ENCODE measurements around the gene EVL.

Gene EVL

GRCh38 chr14:100126401-100126800 is 61.2 kb downstream of the EVL start:
- DNase-seq (ENCODE audit: low read depth in 3 of 3, low spot score in 1 of 3), result no peak

- no peak for DNase-seq (ENCODE audit: low read depth in 3 of 3, low spot score in 1 of 3)
These were observed 62.7 kb downstream of the EVL start for GRCh38 chr14:100127853-100128455.

DNA sequence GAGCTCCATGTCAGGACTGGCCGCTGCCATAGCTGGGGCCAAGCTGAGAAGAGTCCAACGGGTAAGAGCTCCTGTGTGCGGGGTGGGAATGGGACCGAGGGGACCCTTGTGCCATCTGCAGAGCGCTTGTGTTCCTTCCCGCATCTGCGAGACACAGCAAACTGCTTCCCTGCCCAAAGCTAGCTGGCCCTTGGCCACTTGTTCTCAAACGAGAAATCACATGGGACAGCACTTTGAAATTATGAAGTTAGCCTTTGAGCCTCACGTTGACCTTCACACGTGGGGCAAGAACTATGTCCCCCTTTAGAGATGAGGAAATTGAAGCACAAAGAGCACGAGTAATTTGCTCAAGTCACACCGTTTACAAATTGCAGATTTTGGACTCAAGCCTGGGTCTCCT is 63.5 kb downstream of the EVL start:
- no peak for DNase-seq (ENCODE audit: low read depth in 3 of 3, low spot score in 1 of 3)

GRCh38 chr14:100129161-100129589 is 64.0 kb downstream of the EVL start:
- DNase-seq (ENCODE audit: low read depth in 3 of 3, low spot score in 1 of 3), result no peak

- DNase-seq (ENCODE audit: low read depth in 3 of 3, low spot score in 1 of 3), result no peak
These were observed 65.3 kb downstream of the EVL start for GRCh38 chr14:100130521-100130920.

- DNase-seq (ENCODE audit: low read depth in 3 of 3, low spot score in 1 of 3), result no peak
These were observed 66.0 kb downstream of the EVL start for GRCh38 chr14:100131181-100131580.

GRCh38 chr14:100132161-100132902 is 67.1 kb downstream of the EVL start:
- no peak for DNase-seq (ENCODE audit: low read depth in 3 of 3, low spot score in 1 of 3)

GRCh38 chr14:100132903-100133510 is 67.8 kb downstream of the EVL start:
- DNase-seq (ENCODE audit: low read depth in 3 of 3, low spot score in 1 of 3), result no peak

DNA sequence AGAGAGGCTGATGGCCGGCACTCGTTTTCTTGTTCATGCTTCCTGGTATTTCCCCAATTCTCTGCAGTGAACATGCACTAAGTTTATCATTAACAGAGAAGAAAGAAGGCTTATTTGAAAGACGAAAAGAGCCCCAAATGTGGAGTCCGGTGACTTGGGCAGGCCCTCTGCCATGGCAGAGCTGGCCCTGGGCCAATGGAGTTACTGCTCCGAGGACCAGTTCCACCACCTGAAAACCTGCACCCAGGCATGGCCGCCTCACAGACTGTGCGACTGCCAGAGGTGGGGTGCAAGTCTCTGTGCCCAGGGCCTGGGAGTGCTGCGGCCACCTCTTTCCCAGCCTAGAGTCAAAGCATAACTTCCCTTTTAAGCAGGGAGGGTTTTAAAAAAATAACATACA is 69.4 kb downstream of the EVL start:
- DNase-seq (ENCODE audit: low read depth in 3 of 3, low spot score in 1 of 3), result no peak

DNA sequence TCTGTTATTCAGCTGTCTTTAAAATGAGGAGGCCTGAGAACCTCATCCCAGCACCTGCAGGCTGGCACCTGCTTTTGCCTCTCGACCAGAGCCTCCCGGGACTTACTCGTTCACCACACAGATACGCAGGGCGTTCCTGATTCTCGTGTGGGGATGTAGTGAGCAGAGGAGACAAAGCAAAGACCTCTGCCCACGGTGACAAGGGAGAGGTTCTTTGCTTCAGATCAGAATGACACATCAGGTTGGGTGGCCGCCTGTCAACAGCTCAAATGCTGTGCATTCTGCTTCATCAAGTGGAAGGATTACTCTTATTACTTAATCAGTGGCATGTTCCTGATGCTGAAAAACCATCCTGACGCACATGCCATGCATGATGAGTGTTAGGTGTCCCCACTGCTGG is 69.9 kb downstream of the EVL start:
- DNase-seq (ENCODE audit: low read depth in 3 of 3, low spot score in 1 of 3), result no peak

- no peak for DNase-seq (ENCODE audit: low read depth in 3 of 3, low spot score in 1 of 3)
These were observed 70.6 kb downstream of the EVL start for GRCh38 chr14:100135784-100136183.

DNA sequence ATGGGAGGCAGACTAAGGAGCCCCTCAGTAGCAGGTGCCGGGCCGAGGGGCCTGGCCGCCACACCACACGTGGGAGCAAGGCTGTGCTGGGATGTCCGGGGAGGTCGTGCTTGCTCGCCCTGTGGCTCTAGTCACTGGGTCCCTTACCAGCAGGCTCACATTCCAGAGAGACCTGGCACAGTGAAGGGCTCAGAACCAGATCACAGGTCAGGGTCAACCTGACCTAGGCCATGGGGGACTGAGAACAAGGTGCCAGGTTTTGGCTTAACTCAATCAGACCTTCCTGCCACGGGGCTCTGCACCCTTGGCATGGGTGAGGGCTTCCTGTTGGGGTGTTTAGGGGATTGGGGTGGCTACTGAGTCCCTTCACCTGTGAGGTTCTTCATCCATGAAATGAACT is 72.0 kb downstream of the EVL start:
- DNase-seq (ENCODE audit: low read depth in 3 of 3, low spot score in 1 of 3), result no peak

DNA sequence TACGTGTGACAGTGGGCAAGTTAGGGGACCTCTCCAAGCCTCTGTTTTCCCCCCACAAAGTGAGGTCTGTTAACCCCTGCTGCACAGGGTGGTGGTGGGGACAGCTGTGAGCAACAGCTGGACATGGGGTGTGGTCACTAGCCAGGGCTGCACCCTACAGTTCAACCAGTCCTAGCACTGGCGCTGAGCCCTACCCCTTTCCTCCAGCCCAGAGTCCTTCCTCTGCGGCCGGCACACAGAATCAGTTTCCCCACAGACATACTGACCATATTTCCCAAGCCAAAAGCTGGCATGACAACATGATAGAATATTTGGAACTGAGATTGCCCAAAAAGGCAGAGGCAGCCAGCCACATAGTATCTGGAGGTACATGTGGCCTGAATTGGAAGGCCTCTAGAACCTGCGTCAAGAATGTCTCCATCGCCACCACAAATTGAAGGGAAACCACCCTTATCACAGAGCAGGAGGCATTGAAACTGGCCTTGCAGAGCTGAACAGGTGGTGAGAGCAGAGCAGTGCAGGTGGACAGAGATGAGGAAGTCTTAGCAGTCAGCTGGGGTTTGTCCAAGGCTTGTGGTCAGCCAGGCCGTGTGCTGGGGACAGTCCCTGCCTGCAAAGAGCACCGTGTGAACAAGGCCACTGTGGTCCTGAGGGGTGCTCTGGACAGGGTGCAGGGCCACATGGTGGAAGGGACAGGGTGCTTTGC is 73.0 kb downstream of the EVL start:
- DNase-seq (ENCODE audit: low read depth in 3 of 3, low spot score in 1 of 3), result no peak

GRCh38 chr14:100138955-100139354 is 73.7 kb downstream of the EVL start:
- no peak for DNase-seq (ENCODE audit: low read depth in 3 of 3, low spot score in 1 of 3)

DNA sequence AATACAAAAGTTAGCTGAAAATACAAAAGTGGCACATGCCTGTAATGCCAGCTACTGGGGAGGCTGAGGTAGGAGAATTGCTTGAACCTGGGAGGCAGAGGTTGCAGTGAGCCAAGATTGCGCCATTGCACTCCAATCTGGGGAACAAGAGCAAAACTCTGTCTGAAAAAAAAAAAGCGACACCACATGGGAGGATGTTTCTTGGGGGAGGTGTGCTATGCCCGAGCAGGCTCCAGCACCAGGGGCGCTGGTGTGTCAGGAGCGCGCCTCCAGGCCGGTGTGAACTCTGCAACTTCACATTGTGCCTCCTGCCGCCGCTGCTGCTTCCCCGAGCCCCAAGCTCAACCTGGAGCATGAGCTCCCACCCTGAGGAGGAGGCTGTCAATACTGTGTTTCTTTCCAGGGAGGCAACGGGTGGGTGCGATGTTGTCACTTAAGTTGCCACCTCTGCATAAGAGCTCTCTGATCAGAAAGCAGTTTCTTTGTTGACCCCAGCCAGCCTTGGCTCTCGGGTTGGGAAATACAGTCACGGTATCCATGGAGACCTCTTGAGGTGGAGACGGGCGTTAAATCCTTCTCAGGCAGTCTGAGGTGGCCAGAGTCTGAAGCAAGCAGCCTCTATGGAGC is 75.3 kb downstream of the EVL start:
- no peak for DNase-seq (ENCODE audit: low read depth in 3 of 3, low spot score in 1 of 3)

GRCh38 chr14:100141098-100141497 is 75.9 kb downstream of the EVL start:
- DNase-seq (ENCODE audit: low read depth in 3 of 3, low spot score in 1 of 3), result no peak

GRCh38 chr14:100142073-100143040 is 77.1 kb downstream of the EVL start:
- DNase-seq (ENCODE audit: low read depth in 3 of 3, low spot score in 1 of 3), result no peak

DNA sequence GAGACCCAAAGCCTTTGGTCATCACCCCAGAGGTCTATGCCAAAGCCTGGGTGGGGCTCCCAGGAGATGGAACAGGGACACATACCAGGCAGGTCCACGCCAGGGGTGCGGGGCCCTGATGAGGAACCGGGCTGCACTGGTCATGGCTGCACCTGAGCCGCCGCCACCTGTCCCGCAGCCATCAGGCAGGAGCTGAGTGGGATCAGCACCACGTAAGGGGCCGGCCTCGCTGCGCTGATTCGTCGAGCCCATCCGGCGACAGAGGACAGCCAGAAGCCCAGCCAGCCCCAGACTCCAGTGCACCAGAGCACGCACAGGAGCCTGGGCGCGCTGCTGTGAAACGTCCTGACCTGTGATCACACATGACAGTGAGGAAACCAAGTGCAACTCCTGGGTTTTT is 78.3 kb downstream of the EVL start:
- DNase-seq (ENCODE audit: low read depth in 3 of 3, low spot score in 1 of 3), result no peak

DNA sequence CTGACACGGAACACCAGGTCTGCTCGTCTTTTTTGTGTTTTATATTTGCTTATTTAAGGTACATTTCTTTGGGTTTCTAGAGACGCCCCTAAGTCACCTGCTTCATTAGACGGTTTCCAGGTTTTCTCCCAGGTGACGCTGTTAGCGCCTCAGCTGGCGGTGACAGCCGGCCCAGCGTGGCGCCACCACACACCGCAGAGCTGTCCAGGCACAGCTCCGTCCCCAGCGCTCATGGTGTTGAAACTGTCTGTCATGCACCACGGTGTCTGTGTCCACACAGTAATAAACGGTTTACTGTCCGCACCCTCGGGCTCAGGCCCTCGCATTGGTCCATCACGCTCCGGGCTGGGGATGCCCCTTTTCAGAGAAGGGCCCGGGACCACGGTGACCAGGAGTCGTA is 78.7 kb downstream of the EVL start:
- DNase-seq (ENCODE audit: low read depth in 3 of 3, low spot score in 1 of 3), result no peak

DNA sequence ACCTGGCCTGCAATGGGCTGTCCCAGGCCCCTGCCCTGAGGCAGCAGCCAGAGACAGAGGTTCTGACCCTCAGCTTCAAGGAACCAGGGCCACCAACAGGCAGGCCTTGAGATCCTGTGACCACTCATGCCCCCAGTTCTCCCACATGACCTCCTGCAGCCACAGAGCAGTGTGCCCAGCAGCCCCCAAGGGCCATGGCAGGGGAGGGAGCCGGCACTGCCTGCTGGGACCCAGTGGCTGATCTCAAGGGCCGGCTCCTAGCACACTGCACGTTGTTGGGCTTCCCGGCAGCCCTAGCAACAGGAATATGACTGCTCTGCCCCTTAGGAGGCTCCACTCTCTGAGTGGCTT is 79.4 kb downstream of the EVL start:
- no peak for DNase-seq (ENCODE audit: low read depth in 3 of 3, low spot score in 1 of 3)
